GM19035 (cell line): ENCODE data around the gene TRPC3.

Experiments
- ATAC-seq: cut with Tn5 transposase; IDR thresholded peaks from one replicate; pipeline ENCODE4 v1.9.1; 2021; ENCODE audit not compliant: unreplicated experiment

The TRPC3 gene

GRCh38 chr4:121876070-121876469 lies 75.8 kb downstream of the TRPC3 start:
- ATAC-seq = no peak

GRCh38 chr4:121875652-121876051 lies 76.2 kb downstream of the TRPC3 start:
- ATAC-seq = no peak

GRCh38 chr4:121873604-121874003 lies 78.3 kb downstream of the TRPC3 start:
- no peak for ATAC-seq

- peak; percentile 99 for ATAC-seq
These were observed 81.7 kb downstream of the TRPC3 start, which contains the start of gene BBS7 for GRCh38 chr4:121869841-121870822. TSS of gene BBS7 (minus strand) at chr4:121870474. CDS start at chr4:121870313, 161 bp downstream.

GRCh38 chr4:121863799-121864198 lies 88.1 kb downstream of the TRPC3 start:
- no peak for ATAC-seq

- ATAC-seq = no peak
These were observed 90.4 kb downstream of the TRPC3 start for GRCh38 chr4:121861426-121861825.

GRCh38 chr4:121860121-121860520 lies 91.7 kb downstream of the TRPC3 start:
- ATAC-seq = no peak

GRCh38 chr4:121851354-121851753 lies 100.5 kb downstream of the TRPC3 start:
- no peak for ATAC-seq

- ATAC-seq = no peak
These were observed 105.2 kb downstream of the TRPC3 start for GRCh38 chr4:121846662-121847061.

- ATAC-seq = no peak
These were observed 109.0 kb downstream of the TRPC3 start for GRCh38 chr4:121842862-121843261.

GRCh38 chr4:121838136-121838535 lies 113.7 kb downstream of the TRPC3 start:
- no peak for ATAC-seq

- ATAC-seq = no peak
These were observed 122.3 kb downstream of the TRPC3 start for GRCh38 chr4:121829511-121829910.
